ENCODE data around the gene MYCBP2. TPM values are rescaled to one million over a fixed set of nuclear protein-coding genes. Genes with fewer than 3 reads are reported as not detected.
"Not testable (repeated sequence)": the region's sequence is repeated elsewhere in the genome, so short reads cannot be mapped to it uniquely, and the experiment has no call there.

MYCBP2 gene
- total and polyA plus RNA-seq, 3 donors from 2014 or later, result 69.8 to 195 (median 188) TPM

DNA sequence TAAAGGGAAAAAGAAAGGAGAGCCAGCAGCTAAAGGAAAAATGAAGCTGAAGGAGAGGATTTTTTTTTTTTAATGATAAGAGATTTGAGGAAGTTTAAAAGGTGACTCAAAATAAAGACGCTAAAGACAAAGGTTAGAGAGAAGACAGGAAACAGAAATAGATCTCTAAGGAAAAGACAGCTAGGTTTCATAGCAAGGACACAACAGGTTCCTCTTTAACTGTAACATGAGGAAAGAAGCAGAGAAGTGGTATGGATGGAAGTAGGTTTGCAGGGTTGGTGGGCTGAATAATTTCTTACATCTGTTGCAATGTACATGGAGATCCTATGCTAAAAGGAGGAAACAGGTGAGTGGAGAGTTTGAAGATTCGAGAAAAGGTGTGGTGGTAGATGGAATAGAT, 107.5 kb downstream of the MYCBP2 start:
- 74 to 88% methylated on average over 2 of the region's 2 CpGs for WGBS, 2 donors
- TF ChIP-seq POLR2A (IDR thresholded peaks at IDR 0.05), result no peak
- TF ChIP-seq, protein P1, sequence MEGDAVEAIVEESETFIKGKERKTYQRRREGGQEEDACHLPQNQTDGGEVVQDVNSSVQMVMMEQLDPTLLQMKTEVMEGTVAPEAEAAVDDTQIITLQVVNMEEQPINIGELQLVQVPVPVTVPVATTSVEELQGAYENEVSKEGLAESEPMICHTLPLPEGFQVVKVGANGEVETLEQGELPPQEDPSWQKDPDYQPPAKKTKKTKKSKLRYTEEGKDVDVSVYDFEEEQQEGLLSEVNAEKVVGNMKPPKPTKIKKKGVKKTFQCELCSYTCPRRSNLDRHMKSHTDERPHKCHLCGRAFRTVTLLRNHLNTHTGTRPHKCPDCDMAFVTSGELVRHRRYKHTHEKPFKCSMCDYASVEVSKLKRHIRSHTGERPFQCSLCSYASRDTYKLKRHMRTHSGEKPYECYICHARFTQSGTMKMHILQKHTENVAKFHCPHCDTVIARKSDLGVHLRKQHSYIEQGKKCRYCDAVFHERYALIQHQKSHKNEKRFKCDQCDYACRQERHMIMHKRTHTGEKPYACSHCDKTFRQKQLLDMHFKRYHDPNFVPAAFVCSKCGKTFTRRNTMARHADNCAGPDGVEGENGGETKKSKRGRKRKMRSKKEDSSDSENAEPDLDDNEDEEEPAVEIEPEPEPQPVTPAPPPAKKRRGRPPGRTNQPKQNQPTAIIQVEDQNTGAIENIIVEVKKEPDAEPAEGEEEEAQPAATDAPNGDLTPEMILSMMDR (IDR thresholded peaks at IDR 0.05), result no peak
- Histone ChIP-seq H3K9me3 (no peaks in the 10 kb centered on the region), H3K4me3 (no peak overlapping the region), H3K4me1 (no peaks in the 10 kb centered on the region), H3K36me3 (ENCODE audit: low read depth, missing control alignments) (no peaks in the 10 kb centered on the region), H3K27ac (no peak overlapping the region), H3K27me3 (no peaks in the 10 kb centered on the region)
- no peak for DNase-seq
- intact Hi-C loops (cut with DNase I; ENCODE audit: low total_unique reads), result no loop called here

DNA sequence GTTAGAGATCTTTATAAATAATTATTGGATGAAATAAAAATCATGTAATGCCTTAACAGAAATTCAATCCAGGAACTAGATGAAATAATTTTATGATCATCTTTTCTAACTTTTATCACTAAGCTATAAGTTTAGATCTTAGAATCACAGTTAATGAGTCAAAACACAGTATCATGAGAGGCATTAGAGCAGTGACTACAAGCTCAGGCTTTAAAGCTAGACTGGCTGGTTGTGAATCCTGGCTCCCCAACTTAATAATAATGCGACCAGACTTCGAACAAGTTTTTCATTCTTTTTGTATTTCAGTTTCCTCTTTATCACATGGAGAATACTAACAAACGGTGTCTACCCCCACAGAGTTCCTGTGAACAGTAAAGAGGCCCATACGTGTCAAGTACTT, 108.6 kb downstream of the MYCBP2 start:
- Histone ChIP-seq H3K27me3 (no peaks in the 10 kb centered on the region), H3K36me3 (ENCODE audit: low read depth, missing control alignments) (no peaks in the 10 kb centered on the region)
- 49 to 65% methylated on average over 4 of the region's 4 CpGs for WGBS, 2 donors

DNA sequence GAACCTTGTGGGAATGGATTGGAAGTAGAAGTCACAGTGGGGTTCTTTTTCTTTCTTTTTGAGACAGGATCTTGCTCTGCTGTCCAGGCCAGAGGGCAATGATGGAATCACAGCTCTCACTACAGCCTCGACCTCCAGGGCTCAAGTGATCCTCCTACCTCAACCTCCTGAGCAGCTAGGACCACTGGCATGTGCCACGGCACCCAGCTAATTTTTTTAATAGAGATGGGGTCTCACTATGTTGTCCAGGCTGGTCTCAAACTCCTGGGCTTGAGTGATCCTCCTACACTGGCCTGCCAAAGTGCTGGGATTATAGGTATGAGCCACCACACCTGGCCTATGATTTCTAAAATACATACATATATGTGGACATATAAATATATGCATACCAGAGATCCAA, 111.4 kb downstream of the MYCBP2 start:
- no peak overlapping the region for H3K4me3 ChIP-seq
- H3K4me1 ChIP-seq, result no peaks in the 10 kb centered on the region
- H3K9me3 ChIP-seq, result no peaks in the 10 kb centered on the region
- H3K36me3 ChIP-seq (ENCODE audit: low read depth, missing control alignments), result no peaks in the 10 kb centered on the region
- DNase-seq, result no peak
- H3K27me3 ChIP-seq, result no peaks in the 10 kb centered on the region
- WGBS, 2 donors, result 86 to 100% methylated on average over 2 of the region's 2 CpGs
- intact Hi-C loops (cut with DNase I; ENCODE audit: low total_unique reads), result no loop called here
- TF ChIP-seq POLR2A (IDR thresholded peaks at IDR 0.05), result no peak
- TF ChIP-seq, protein P1 (IDR thresholded peaks at IDR 0.05), result no peak
- H3K27ac ChIP-seq, result no peak overlapping the region

More for the DNA sequence above, 108.6 kb downstream of the MYCBP2 start:
- no peak for DNase-seq
- intact Hi-C loops (cut with DNase I; ENCODE audit: low total_unique reads), result no loop called here
- TF ChIP-seq POLR2A (IDR thresholded peaks at IDR 0.05), result no peak
- TF ChIP-seq, protein P1 (IDR thresholded peaks at IDR 0.05), result no peak
- no peaks in the 10 kb centered on the region for H3K4me1 ChIP-seq
- no peak overlapping the region for H3K4me3 ChIP-seq
- H3K27ac ChIP-seq, result no peak overlapping the region
- H3K9me3 ChIP-seq, result no peaks in the 10 kb centered on the region

DNA sequence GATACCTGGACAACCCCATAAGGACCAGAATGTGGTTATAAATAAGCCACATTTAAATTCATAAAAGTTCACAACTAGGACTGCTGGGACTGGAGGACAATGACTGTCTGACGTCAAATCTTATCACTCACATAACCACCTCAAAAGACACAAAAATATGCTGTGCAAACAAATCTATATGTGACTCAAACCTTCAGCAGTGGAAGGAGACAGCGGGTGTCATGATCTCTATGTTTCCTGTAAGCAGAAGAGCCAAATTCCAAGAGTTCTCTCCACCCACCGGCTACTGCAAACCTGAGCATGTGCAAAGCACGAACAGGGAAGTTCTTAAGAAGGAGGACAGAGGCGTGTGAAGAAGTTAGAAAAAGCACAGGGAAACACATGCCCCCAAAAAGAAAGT, 113.2 kb downstream of the MYCBP2 start:
- Histone ChIP-seq H3K27ac (no peak overlapping the region), H3K9me3 (no peaks in the 10 kb centered on the region), H3K36me3 (ENCODE audit: low read depth, missing control alignments) (no peaks in the 10 kb centered on the region), H3K27me3 (no peaks in the 10 kb centered on the region), H3K4me1 (no peaks in the 10 kb centered on the region), H3K4me3 (no peak overlapping the region)
- TF ChIP-seq, protein P1 (IDR thresholded peaks at IDR 0.05), result no peak
- TF ChIP-seq POLR2A (IDR thresholded peaks at IDR 0.05), result no peak
- intact Hi-C loops (cut with DNase I; ENCODE audit: low total_unique reads), result no loop called here
- no peak for DNase-seq
- 72 to 83% methylated on average over 5 of the region's 5 CpGs for WGBS, 2 donors

DNA sequence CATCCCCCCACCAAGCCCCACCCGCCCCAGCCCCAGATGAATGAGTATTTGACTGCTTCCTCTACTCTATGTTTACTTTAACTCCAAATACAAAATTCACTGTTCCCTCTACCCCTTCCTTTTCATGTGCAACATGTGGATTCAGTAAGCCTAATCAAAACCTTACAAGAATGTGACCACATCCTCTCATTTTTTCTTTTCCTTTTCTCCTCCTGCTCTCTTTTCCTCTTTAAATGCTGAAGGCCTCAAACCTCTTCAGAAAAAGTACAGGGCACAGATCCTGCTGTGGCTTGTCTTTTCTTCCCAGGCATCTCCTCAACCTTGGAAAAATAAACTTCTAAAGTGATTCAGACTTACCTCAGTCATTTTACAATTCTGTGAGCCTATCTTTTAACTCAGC, 119.0 kb downstream of the MYCBP2 start:
- Histone ChIP-seq H3K4me3 (no peak overlapping the region), H3K4me1 (no peaks in the 10 kb centered on the region), H3K36me3 (ENCODE audit: low read depth, missing control alignments) (no peaks in the 10 kb centered on the region), H3K9me3 (no peaks in the 10 kb centered on the region), H3K27me3 (no peaks in the 10 kb centered on the region), H3K27ac (no peak overlapping the region)
- 83 to 94% methylated on average over 1 of the region's 1 CpG for WGBS, 2 donors
- intact Hi-C loops (cut with DNase I; ENCODE audit: low total_unique reads), result no loop called here
- TF ChIP-seq, protein P1 (IDR thresholded peaks at IDR 0.05), result no peak
- no peak for TF ChIP-seq POLR2A (IDR thresholded peaks at IDR 0.05)
- DNase-seq, result no peak

DNA sequence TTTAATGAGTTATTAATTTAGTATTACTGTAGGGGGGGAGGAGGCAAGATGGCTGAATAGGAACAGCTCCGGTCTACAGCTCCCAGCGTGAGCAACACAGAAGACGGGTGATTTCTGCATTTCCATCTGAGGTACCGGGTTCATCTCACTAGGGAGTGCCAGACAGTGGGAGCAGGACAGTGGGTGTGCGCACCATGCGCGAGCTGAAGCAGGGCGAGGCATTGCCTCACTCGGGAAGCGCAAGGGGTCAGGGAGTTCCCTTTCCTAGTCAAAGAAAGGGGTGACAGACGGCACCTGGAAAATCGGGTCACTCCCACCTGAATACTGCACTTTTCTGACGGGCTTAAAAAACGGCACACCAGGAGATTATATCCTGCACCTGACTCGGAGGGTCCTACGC, 127.9 kb downstream of the MYCBP2 start:
- 96 to 98% methylated on average over 16 of the region's 16 CpGs for WGBS, 2 donors
- H3K4me1 ChIP-seq; H3K27ac ChIP-seq; H3K36me3 ChIP-seq (ENCODE audit: low read depth, missing control alignments); intact Hi-C loops (cut with DNase I; ENCODE audit: low total_unique reads); H3K4me3 ChIP-seq; DNase-seq; H3K9me3 ChIP-seq; H3K27me3 ChIP-seq: not testable (repeated sequence)
